ENCODE measurements around the gene ITFG1. TPM values are rescaled to one million over a fixed set of nuclear protein-coding genes. Genes with fewer than 3 reads are reported as not detected.
"Not testable (repeated sequence)": the region's sequence is repeated elsewhere in the genome, so short reads cannot be mapped to it uniquely, and the experiment has no call there.

The ITFG1 gene
- total RNA-seq, 2 donors from 2014 or later, result 47.7 to 68.6 TPM

DNA sequence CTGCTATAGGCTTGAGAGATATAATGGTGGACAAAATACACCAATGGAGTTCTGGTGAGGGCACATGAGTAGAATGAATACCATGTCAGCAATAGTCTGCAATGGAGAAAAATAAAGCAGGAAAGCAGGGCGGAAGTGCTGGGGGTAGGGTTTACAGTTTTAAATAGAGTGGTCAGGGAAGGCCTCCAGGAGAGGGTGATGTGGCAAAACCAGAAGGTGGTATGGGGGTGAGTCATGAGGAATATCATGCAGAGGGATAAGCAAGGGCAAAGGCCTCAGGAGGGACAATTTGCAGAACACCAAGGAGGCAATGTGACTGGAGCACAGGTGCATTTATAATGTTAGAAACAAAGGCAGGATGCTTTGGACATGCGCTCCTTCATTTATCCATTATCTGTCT lies 102.0 kb downstream of the ITFG1 start:
- H3K36me3 ChIP-seq, result peaks cover 2% of the 10 kb centered on the region
- TF ChIP-seq, protein P1, sequence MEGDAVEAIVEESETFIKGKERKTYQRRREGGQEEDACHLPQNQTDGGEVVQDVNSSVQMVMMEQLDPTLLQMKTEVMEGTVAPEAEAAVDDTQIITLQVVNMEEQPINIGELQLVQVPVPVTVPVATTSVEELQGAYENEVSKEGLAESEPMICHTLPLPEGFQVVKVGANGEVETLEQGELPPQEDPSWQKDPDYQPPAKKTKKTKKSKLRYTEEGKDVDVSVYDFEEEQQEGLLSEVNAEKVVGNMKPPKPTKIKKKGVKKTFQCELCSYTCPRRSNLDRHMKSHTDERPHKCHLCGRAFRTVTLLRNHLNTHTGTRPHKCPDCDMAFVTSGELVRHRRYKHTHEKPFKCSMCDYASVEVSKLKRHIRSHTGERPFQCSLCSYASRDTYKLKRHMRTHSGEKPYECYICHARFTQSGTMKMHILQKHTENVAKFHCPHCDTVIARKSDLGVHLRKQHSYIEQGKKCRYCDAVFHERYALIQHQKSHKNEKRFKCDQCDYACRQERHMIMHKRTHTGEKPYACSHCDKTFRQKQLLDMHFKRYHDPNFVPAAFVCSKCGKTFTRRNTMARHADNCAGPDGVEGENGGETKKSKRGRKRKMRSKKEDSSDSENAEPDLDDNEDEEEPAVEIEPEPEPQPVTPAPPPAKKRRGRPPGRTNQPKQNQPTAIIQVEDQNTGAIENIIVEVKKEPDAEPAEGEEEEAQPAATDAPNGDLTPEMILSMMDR (IDR thresholded peaks at IDR 0.05), result no peak
- H3K27me3 ChIP-seq (replicated peaks; ENCODE audit: insufficient read depth), result no peaks in the 10 kb centered on the region
- no peaks in the 10 kb centered on the region for H3K4me1 ChIP-seq (ENCODE audit: control insufficient read depth in 1 of 2, low read depth in 2 of 2)
- H3K27ac ChIP-seq, result no peak overlapping the region
- ATAC-seq (ENCODE audit: insufficient number of reproducible peaks, low FRiP score, low read depth) (no peak), DNase-seq (ENCODE audit: low spot score) (no peak)
- peaks cover 5% of the 10 kb centered on the region for H3K9me3 ChIP-seq
- H3K4me3 ChIP-seq, result no peak overlapping the region

DNA sequence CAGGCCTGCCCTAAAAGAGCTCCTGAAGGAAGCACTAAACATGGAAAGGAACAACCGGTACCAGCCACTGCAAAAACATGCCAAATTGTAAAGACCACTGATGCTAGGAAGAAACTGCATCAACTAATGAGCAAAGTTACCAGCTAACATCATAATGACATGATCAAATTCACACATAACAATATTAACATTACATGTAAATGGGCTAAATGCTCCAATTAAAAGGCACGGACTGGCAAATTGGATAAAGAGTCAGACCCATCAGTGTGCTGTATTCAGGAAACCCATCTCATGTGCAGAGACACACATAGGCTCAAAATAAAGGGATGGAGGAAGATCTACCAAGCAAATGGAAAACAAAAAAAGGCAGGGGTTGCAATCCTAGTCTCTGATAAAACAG lies 111.8 kb downstream of the ITFG1 start:
- not testable (repeated sequence) for H3K27ac ChIP-seq
- peaks cover 12% of the 10 kb centered on the region for H3K36me3 ChIP-seq

DNA sequence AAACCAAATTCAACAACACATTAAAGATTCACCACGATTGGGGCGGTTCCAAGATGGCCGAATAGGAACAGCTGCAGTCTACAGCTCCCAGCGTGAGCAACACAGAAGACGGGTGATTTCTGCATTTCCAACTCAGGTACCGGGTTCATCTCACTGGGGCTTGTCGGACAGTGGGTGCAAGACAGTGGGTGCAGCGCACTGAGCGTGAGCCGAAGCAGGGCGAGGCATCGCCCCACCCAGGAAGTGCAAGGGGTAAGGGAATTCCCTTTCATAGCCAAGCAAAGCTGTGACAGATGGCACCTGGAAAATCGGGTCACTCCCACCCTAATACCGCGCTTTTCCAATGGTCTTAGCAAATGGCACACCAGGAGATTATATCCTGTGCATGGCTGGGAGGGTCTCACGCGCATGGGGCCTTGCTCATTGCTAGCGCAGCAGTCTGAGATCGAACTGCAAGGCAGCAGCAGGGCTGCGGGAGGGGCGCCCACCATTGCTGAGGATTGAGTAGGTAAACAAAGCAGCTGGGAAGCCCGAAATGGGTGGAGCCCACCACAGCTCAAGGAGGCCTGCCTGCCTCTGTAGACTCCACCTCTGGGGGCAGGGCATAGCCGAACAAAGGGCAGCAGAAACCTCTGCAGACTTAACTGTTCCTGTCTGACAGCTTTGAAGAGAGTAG lies 113.7 kb downstream of the ITFG1 start:
- ATAC-seq (ENCODE audit: insufficient number of reproducible peaks, low FRiP score, low read depth); H3K4me3 ChIP-seq; H3K27me3 ChIP-seq (replicated peaks; ENCODE audit: insufficient read depth); H3K27ac ChIP-seq; H3K4me1 ChIP-seq (ENCODE audit: control insufficient read depth in 1 of 2, low read depth in 2 of 2); H3K36me3 ChIP-seq; DNase-seq (ENCODE audit: low spot score): not testable (repeated sequence)
- H3K9me3 ChIP-seq, result peaks cover 11% of the 10 kb centered on the region

More for the DNA sequence above, 111.8 kb downstream of the ITFG1 start:
- not testable (repeated sequence) for DNase-seq (ENCODE audit: low spot score); H3K4me1 ChIP-seq (ENCODE audit: control insufficient read depth in 1 of 2, low read depth in 2 of 2); H3K4me3 ChIP-seq; ATAC-seq (ENCODE audit: insufficient number of reproducible peaks, low FRiP score, low read depth); H3K27me3 ChIP-seq (replicated peaks; ENCODE audit: insufficient read depth)
- H3K9me3 ChIP-seq, result peaks cover 14% of the 10 kb centered on the region

DNA sequence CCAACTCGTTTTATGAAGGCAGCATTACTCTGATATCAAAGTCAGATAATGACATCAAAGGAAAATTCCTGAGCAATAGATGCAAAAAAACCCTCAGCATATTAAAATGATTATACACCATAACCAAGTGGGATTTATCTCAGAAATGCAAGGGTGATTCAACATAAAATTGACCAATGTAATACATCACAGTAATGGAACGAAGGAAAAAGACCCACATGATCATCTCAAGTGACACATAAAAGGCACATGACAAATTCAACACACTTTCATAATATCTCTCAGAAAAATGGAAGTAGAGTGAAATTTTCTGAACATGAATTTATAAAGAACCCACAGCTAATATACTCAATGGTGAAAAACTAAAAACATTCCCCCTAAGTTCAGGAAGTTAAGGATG lies 118.8 kb downstream of the ITFG1 start:
- DNase-seq (ENCODE audit: low spot score), result no peak
- ATAC-seq (ENCODE audit: insufficient number of reproducible peaks, low FRiP score, low read depth), result no peak
- H3K36me3 ChIP-seq, result peaks cover 4% of the 10 kb centered on the region
- H3K27ac ChIP-seq, result no peak overlapping the region
- H3K27me3 ChIP-seq (replicated peaks; ENCODE audit: insufficient read depth), result no peaks in the 10 kb centered on the region
- no peaks in the 10 kb centered on the region for H3K4me1 ChIP-seq (ENCODE audit: control insufficient read depth in 1 of 2, low read depth in 2 of 2)
- peaks cover 20% of the 10 kb centered on the region for H3K9me3 ChIP-seq
- no peak overlapping the region for H3K4me3 ChIP-seq
- TF ChIP-seq, protein P1 (IDR thresholded peaks at IDR 0.05), result no peak

DNA sequence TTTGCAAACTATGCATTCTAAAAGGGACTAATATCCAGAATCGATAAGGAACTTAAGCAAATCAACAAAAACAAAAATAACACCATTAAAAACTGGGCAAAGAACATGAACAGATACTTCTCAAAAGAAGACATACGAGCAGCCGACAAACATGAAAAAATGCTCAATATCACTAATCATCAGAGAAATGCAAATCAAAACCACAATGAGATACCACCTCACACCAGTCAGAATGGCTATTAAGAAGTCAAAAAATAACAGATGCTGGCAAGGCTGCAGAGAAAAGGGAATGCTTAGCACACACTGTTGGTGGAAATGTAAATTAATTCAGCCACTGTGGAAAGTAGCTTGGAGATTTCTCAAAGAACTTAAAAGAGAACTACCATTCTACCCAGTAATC lies 130.3 kb downstream of the ITFG1 start:
- H3K27me3 ChIP-seq (replicated peaks; ENCODE audit: insufficient read depth); ATAC-seq (ENCODE audit: insufficient number of reproducible peaks, low FRiP score, low read depth); H3K4me3 ChIP-seq; H3K9me3 ChIP-seq; H3K36me3 ChIP-seq; H3K4me1 ChIP-seq (ENCODE audit: control insufficient read depth in 1 of 2, low read depth in 2 of 2); H3K27ac ChIP-seq; DNase-seq (ENCODE audit: low spot score): not testable (repeated sequence)

DNA sequence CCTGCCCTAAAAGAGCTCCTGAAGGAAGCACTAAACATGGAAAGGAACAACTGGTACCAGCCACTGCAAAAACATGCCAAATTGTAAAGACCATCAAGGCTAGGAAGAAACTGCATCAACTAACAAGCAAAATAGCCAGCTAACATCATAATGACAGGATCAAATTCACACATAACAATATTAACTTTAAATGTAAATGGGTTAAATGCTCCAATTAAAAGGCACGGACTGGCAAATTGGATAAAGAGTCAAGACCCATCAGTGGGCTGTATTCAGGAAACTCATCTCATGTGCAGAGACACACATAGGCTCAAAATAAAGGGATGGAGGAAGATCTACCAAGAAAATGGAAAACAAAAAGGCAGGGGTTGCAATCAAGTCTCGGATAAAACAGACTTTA lies 136.6 kb downstream of the ITFG1 start:
- H3K4me1 ChIP-seq (ENCODE audit: control insufficient read depth in 1 of 2, low read depth in 2 of 2); ATAC-seq (ENCODE audit: insufficient number of reproducible peaks, low FRiP score, low read depth); H3K36me3 ChIP-seq; H3K4me3 ChIP-seq; H3K27ac ChIP-seq; H3K27me3 ChIP-seq (replicated peaks; ENCODE audit: insufficient read depth); H3K9me3 ChIP-seq; DNase-seq (ENCODE audit: low spot score): not testable (repeated sequence)

DNA sequence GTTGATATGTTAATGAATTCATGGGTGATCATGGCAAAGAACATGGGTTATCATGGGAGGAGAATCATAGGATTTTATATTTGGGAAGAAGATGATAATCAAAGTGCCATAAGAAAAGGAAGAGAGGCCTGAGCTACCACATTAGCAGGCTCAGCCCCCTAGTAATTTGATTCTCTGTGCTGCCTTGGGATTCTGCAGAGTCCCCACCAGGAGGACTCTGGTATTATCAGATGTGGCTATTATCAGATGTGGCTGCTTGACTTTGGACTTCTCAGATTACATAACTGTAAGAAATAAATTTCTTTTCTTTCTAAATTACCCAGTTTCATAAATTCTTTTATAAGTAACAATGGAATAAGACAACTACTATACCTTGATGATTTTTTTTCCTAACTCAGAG lies 137.6 kb downstream of the ITFG1 start:
- H3K4me3 ChIP-seq, result no peak overlapping the region
- DNase-seq (ENCODE audit: low spot score), result no peak
- no peak overlapping the region for H3K27ac ChIP-seq
- H3K27me3 ChIP-seq (replicated peaks; ENCODE audit: insufficient read depth), result no peaks in the 10 kb centered on the region
- H3K36me3 ChIP-seq, result no peaks in the 10 kb centered on the region
- no peaks in the 10 kb centered on the region for H3K9me3 ChIP-seq
- TF ChIP-seq, protein P1 (IDR thresholded peaks at IDR 0.05), result no peak
- no peak for ATAC-seq (ENCODE audit: insufficient number of reproducible peaks, low FRiP score, low read depth)
- peaks cover 0 to 5% of the 10 kb centered on the region in 2 donors for H3K4me1 ChIP-seq (ENCODE audit: control insufficient read depth in 1 of 2, low read depth in 2 of 2)
